KG1 (cell line): ENCODE data around the gene E2F8.
A peak's percentile ranks its signal among the peaks of the same experiment; 100 is the strongest.
"Not testable (repeated sequence)": the region's sequence is repeated elsewhere in the genome, so short reads cannot be mapped to it uniquely, and the experiment has no call there.

Source experiments
- DNase-seq: peaks from one replicate; lab custom pipeline; 2025; lab: John Stamatoyannopoulos, UW

The E2F8 gene, protein sequence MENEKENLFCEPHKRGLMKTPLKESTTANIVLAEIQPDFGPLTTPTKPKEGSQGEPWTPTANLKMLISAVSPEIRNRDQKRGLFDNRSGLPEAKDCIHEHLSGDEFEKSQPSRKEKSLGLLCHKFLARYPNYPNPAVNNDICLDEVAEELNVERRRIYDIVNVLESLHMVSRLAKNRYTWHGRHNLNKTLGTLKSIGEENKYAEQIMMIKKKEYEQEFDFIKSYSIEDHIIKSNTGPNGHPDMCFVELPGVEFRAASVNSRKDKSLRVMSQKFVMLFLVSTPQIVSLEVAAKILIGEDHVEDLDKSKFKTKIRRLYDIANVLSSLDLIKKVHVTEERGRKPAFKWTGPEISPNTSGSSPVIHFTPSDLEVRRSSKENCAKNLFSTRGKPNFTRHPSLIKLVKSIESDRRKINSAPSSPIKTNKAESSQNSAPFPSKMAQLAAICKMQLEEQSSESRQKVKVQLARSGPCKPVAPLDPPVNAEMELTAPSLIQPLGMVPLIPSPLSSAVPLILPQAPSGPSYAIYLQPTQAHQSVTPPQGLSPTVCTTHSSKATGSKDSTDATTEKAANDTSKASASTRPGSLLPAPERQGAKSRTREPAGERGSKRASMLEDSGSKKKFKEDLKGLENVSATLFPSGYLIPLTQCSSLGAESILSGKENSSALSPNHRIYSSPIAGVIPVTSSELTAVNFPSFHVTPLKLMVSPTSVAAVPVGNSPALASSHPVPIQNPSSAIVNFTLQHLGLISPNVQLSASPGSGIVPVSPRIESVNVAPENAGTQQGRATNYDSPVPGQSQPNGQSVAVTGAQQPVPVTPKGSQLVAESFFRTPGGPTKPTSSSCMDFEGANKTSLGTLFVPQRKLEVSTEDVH

DNA sequence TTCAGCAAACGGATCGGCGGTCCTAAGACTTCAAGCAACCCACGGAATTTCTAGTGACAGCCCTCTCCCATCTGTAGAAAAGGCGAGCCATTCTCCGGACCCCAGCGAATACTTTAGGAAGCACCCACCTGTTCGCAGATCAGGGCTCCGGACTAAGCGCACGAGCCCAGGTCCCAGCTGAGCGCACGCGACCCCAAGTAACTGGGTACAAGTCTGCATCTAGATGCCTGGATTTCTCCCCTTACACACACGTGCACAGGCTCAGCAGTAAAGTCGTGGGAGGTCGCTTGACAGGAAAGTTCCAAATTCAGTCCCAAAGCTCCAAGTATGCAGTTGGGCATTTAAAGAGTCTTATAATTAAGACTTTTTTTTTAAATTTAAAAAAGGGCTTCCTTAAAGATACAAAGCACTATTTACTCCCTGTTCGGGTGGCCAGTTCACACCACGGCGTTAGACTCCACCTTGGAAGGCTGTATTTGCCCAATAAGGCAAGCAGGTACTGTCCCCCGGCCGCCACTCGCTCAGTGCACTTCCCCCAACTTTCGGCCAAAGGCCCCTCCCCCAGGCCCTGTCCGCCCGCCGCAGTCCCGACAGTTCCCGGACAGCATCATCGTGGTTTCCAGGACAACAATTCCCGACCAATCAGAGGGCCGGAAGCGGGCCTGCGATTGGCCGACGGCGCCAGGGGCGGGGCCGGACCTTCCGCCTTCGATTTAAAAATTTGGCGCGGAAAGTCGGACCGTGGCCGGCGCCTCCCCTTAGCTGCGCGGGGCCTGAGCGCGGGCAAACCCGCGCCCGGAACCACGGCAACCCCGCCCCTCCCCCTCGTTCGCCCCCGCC is at the start of gene E2F8:
Gene E2F8 (minus strand): TSS at position 526 of the 840 bp plus-strand sequence. CDS start 824 bp downstream, outside the sequence.
- DNase-seq: peak; percentile 94

DNA sequence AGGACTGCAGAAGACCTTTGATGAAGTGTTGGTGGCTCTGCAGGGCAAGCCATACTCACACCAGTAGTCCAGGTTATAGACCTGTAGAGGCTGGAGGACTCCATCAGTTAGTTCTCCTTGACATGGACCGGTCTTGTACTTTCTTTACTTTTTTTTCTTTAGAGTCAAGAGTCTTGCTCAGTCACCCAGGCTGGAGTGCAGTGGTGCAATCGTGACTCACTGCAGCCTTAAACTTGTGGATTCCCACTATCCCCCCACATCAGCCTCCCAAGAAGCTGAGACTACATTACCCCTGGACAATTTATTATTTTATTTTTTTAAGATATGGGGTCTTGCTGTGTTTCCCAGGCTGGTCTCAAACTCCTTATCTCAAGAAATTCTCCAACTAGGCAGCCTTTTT is 49.6 kb upstream of the E2F8 start:
- no peak for DNase-seq

DNA sequence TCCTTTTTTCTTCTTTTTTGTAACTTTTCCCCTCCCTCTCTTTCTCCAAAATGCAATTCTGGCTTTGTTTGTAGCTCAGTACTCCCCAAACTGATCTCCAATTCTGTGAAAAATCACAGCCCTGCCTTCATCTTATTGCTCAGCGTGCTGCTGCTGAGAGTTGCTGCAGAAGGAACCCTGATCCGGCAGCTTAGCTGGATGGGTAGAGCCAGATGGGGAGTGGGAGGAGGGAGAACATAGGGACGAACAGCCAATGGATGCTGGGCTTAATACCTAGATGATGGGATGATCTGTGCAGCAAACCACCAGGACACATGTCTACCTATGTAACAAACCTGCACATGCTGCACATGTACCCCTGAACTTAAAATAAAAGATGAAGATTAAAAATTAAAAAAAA is 47.5 kb upstream of the E2F8 start:
- no peak for DNase-seq

DNA sequence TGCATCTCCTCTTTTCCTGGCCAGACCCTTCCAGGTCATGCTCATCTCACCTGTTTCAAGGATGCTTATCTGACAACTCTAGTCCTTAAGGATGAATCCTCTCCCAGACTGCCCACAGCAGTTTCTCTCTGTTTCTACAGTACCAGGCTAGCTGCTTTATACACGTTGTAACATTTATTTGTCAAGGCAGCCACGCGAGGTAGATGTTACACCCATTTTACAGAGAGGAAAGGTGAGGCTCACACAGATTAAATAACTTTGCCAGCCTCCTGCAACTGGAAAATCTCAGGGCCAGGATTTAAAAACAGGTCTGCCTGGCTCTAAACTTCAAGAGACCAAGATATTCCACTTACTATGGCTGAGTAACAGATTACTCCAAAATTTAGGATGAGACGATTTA is 45.7 kb upstream of the E2F8 start:
- DNase-seq: no peak

DNA sequence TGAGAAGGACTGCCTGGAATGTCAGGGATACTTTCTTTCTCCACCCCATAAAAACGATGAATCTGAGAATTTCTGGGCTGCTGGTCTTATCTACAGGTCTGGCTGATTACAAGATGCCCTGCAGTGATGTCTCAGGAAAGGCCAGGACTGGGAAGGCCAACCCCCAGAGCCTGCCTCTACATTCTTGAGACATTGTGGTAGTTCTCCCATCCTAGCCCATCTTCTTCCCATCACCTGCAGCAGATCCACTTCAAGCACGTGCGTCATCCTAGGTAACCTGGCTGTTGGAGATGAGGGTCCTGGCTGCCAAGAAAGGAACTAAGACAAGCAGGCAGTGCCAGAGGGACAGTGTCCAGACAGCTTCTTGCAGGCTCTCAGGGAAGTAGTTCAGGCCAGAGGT is 44.1 kb upstream of the E2F8 start:
- no peak for DNase-seq

DNA sequence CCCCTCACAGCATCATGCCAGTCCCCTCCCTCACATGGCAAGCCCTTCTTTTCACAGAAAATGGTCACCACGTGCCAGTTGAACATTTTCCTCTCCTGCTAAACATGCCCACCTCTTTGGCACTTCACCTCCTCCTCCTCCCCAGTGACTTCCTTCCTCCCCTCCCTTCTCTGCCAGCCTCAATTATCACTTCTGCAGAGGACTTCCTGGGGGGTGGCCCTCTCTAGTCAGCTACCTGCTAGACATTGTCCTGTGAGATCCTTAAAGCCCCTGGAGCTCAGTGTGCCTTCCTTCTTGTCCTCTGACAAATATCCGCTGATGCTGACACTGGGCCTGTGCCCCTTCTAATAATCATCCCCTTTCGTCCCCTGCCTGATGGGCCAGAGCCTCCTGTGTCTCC is 43.2 kb upstream of the E2F8 start:
- no peak for DNase-seq

DNA sequence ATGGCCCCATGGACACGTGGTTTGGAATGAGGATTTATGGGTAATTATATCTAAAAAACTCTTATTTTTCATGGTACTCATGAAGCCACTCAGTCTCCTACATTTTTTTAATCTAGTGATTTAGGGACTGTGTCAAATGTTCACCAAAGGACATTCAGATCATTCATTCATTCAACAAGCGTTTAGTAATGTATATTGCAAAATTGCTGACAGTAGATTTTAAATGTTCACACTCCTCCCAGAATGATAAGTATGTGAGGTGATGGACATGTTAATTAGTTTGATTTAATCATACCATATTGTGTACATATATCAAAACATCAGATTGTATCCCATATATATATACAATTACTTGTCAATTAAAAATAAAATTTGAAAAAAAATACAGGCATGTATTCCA is 40.8 kb upstream of the E2F8 start:
- no peak for DNase-seq

DNA sequence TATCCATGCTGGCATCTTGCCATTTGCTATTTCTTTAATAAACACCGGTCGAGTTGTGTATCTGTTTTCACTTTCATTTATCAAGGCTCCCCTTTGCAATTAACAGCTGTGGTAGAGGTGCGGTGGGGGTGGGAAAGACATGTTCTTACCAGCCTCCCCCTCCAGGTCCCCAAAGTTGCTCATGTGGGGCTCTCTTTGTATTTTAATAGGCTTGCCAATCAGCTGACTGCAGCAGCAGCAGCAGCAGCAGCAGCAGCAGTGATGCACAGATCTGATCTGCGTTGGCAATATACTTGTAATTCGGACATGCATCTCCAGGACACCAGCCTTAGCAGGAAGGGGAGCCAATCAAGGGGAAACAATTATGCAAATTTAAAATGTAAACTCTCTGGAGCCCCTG is 40.3 kb upstream of the E2F8 start:
- no peak for DNase-seq

DNA sequence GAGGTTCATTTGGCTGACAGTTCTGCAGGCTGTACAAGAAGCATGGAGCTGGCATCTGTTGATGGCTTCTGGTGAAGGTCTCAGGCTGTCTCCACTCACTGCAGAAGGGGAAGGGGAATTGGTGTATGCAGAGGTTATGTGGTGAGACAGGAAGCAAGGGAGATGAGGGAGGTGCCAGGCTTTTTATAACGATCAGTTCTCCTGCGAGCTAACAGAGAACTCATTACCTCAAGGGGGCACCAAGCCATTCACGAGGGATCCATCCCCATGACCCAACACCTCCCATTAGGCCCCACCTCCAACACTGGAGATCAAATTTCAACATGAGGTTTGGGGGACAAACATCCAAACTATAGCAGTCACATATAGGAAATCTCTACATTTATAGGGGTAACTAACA is 38.7 kb upstream of the E2F8 start:
- no peak for DNase-seq

DNA sequence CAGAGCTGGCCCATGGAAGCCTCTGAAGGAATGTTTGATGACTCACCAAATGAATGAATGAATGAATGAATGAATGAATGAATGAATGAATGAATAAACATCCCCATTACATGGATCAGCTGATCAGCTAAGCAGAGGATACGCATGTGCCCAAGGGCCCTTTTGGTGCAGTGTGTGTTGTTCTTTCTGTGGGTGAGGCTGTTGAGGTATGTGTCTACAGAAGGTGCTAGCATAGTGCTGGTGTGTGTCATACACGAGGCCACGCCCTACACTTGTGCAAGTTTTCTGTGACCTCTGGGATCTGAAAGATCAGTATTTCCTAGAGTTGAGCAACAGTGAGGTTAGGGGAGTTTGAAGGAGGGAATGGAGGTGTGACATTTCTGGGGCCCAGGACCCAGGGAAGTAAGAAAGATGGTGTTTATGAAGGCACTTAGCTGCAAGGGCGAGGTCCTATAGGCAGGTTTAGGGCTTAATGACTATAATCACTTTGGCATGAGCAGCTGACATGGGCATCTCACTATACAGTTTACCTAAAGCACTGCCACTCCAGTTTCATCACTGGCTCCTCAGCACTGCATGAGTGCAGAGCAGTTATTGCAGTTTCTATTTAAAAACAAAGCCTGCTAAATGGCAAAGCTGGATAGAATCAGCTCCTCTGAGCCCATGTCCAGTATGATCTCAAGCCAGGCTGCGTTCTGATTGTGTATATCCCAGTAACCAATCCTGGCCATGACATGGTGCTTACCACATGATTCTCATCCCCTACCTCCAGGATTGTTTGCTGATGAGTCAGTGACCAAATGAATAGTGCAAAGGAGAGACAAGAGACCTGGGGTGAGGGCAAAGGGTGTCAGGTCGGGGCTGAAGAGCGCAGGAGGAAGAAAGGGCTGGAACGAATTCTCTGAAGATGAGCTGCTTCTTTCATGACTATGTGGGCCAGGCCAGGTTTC is 36.4 kb upstream of the E2F8 start:
- DNase-seq: no peak

DNA sequence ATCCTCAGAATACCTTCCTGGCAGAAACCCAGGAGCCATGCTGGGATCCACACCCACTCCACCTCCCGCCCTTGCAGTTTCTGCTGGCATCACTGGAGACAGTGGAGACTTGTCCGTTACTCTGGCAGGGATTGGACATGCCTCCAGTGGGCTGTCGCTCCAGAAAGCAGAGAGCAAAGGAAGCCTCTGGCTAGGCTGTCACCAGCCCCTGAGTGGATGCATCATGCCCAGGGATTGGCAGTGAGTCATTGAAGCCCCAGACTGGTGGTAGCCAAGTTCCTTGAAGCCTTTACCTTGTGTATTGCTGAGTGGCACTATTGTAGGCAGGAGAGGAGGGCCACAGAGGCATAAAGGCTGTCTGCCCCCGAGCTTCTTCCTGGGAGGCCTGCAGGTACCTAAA is 34.8 kb upstream of the E2F8 start:
- DNase-seq: no peak

DNA sequence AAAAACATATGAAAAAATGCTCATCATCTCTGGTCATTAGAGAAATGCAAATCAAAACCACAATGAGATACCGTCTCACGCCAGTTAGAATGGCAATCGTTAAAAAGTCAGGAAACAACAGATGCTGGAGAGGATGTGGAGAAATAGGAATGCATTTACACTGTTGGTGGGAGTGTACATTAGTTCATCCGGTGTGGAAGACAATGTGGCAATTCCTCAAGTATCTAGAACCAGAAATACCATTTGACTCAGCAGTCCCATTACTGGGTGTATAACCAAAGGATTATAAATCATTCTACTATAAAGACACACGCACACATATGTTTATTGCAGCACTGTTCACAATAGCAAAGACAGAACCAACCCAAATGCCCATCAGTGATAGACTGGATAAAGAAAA is 32.5 kb upstream of the E2F8 start:
- not testable (repeated sequence) for DNase-seq

DNA sequence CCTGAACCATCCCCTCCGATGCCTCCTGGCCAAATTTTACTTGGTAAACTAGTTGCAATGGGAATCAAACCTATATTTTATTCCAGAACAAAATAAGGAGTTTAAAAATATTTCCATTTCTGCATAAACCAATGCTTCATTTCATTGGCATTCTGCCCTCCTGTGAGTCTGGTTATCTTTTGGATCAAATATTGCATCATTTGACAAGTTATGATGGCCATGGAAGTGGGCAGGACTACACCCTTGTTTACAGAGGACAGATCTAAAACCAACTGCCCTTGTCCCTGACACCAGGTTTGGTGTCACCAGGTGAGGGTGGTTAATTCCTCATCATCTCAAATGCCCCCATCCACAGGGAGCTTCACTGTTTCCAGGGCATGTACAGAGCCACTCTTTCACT is 28.2 kb upstream of the E2F8 start:
- DNase-seq: no peak

DNA sequence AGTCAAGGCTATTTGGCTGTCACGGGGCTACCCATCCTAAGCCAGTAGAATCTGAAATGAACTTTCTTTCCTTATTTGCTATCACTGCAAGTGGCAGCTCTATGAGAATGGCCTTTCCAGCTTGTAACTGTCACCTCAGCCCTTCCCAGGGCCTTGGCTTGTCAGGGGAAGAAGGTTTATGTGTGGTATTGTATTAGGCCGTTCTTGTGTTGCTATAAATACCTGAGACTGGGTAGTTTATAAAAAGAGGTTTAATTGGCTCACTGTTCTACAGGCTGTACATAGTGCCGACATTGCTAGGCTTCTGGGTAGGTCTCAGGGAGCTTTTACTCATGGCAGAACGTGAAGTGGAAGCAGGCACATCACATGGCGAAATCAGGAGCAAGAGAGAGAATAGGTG is 26.8 kb upstream of the E2F8 start:
- no peak for DNase-seq

DNA sequence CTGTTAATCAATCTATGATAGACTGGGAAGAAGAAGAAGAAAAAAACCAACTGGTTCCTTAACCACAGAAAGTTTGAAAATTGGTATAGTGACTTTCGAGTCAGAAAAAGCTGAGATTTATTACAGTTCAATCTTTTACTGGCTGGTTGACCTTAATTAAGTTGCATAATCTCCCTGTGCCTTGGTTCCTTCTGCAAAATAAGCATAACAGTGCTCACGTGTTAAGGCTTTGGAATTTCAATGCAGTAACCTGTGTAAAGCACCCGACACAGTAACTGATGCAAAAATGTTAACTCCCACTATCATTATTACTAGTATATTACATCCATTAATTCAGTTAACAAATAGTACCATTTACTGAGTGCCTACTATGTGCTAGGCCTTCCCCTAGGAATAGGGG is 22.6 kb upstream of the E2F8 start:
- no peak for DNase-seq

DNA sequence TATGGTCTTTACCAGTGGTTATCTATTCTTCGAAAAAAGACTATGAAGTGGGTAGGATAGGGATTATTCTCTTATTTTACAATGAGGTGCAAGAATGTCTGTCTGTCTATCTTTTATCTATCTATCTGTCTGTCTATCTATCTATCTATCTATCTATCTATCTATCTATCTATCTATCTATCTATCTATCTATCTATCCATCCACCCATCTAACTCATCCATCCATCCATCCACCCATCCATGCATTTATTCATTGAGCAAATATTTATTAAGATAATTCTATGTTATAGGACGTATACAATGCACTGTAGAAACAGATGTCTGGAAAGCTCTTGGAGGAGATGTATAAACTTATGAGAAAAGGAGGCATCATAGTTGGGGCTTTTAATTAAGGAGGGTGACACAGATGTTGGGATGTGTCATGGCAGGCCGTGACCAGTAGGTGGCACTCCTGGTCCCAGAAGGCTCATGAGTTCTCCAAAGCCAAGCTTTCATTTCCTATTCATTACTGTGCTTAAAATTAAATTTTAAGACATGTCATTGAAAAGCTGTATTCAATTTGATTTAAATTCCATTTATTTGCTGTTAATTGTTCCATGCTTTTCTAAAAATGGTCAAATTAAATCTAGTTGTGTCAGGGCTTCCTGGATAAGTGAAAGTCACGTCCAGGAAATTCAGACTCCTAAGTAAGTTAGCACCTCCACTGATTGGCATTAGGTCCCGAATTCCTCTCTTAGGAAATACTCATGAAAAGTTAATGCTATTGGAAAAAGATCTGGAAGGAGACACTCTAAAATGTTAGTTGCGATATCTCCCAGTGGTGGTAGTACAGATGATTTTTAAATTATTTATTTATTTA is 19.0 kb upstream of the E2F8 start:
- DNase-seq: peak; percentile 38

DNA sequence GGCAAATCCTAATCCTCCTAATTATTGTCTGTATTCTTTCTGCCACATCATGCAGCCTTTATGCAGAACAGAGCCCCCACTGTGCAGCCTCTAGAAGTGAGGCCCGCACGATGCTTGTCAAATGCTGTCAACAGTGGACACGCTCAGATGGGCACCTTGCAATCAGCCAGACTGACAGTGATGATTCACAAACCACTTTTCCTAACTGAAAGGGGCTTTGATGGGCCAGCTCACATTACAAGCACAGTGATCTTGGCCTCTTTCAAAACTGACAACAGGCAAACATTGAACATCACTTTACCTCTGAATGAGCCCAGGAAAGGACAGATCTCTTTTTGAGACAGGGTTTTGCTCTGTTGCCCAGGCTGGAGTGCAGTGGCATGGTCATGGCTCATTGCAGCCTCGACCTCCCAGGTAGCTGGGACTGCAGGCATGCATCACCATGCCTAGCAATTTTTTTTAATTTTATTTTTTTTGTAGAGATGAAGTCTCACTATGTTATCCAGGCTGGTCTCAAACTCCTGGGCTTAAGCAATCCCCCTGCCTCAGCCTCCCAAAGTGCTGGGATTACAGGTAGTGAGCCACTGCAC is 18.0 kb upstream of the E2F8 start:
- no peak for DNase-seq

DNA sequence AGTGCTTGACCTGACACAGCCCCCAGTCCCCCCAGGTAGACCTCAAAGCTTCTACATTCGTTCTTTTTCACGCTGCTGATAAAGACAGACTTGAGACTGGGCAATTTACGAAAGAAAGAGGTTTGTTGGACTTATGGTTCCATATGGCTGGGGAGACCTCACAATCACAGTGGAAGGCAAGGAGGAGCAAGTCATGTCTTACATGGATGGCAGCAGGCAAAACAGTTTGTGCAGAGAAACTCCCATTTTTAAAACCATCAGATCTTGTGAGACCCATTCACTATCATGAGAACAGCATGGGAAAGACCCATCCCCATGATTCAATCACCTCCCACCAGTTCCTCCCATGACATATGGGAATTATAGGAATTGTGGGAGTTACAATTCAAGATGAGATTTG is 13.7 kb upstream of the E2F8 start:
- not testable (repeated sequence) for DNase-seq

DNA sequence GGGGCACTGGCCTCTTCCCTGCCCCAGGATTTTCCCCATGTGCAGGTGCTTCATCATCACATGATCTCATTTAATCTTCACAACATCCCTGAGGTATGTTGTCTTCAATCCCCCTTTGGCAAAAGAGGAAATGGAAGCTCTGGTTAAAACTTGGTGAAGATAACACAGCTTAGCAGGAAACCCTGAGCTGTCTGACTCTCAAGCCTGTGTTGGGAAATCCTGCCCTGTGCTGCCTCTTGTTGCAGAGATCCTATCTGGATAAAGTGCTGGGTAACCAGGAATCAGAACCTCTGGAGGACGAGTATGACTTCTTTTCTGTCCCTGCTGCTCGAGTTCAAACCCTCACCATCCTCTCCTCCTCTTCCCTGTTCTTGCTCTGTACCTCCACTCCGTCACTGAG is 13.1 kb upstream of the E2F8 start:
- no peak for DNase-seq
